Hippocampal formation (tissue), 2 donors: Measurements from ENCODE around the gene UBB.
A peak's percentile ranks its signal among the peaks of the same experiment; 100 is the strongest.
"Not testable (repeated sequence)": the region's sequence is repeated elsewhere in the genome, so short reads cannot be mapped to it uniquely, and the experiment has no call there.

Source experiments
- DNase-seq, 2 donors: peaks; one replicate each; lab custom pipeline; 2025; lab: John Stamatoyannopoulos, UW

UBB gene

DNA sequence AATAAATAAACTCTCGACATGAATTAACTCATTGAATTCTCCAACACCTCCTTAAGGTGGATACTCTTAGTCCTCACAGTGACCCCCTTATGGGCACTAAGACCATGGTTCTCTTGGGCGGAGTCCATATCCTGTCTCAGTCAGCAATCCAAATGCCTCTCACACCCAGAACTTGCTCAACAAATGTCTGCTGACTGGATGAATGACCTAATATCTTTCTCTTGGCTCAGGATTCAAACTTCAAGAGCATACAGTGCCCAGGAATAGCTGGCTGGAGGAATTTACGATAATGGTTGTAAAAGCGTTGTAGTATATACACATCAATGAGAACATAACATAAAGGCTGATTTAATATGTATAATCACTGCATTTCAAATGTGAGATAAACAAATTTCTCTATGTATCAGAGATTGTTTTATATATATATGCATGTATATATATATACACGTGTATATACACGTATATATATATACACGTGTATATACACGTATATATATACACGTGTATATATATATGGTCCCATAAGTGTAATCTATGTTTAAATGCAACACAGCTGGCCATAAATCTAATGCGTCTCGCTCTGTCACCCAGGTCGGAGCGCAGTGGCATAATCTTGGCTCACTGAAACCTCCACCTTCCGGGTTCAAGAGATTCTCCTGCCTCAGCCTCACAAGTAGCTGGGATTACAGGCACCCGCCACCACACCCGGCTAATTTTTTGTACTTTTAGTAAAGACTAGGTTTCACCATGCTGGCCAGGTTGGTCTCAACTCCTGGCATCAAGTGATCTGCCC lies 6.5 kb upstream of the UBB start:
- DNase-seq = no peak

DNA sequence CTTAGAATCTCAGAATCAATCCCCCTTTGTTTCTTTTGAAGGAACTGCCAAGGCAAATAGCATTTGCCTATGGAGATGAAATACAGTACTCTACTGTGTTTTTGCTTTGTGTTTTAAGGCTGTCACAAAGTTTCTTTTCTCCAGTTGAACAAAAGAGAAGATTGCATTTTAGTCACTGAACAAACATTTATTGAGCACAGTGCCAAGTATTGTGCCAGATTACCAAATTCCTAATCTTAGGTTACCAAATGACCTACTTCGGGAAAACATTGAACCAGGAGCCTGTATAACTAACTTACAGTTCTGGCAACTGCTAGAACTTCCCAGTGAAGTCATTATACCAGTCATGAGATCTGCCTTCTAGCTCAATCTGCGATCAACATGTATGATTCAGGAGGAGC lies 3.0 kb upstream of the UBB start:
- DNase-seq = peak in 1 of 2 donors; percentile 64

DNA sequence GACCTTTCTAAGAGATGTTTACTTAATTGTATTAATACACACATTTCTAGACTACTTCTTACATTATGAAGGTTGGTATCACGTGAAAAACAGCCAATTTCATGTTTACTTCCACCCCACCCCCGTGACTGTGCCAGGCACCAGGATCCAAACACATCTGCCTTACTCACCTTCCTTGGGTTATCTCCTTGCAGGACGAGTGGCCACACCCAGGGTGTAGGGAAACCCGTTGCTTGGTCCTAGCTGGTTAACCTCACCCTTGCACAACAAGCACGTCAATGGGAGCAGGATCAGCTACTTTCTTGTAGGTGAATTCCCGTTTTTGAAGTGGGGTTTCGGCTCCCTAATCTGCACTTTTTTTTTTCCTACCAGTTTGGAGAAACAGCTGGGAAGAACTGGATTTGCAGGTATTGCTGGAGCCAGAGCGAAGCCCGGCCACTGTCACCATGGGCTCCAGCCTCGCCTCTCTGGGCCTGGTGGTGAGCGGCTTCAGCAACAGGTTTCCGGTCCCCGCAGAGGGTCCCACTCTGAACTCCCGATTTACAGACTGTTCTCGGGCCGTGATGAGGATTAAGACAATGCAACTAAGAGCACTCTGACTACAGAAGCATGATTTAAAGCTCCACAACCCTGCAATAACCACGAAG lies 2.1 kb upstream of the UBB start:
- no peak for DNase-seq

DNA sequence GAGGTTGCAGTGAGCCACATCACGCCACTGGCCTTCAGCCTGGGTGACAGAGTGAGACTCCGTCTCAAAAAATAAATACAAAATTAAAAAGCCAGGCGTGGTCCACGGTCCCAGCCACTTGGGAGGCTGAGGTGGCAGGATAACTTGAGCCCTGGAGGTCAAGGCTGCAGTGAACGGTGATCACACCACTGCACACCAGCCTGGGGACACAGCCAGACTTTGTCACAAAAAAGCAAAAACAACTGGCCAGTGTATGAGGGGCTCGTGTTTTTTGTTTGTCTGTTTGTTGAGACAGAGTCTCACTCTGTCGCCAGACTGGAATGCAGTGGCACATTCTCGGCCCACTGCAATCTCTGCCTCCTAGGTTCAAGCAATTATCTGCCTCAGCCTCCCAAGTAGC lies 1.2 kb upstream of the UBB start:
- no peak for DNase-seq

DNA sequence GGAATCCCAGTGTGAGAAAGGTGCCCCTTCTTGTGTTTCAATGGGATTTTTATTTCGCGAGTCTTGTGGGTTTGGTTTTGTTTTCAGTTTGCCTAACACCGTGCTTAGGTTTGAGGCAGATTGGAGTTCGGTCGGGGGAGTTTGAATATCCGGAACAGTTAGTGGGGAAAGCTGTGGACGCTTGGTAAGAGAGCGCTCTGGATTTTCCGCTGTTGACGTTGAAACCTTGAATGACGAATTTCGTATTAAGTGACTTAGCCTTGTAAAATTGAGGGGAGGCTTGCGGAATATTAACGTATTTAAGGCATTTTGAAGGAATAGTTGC lies 567 bp downstream of the UBB start:
- DNase-seq = no peak

DNA sequence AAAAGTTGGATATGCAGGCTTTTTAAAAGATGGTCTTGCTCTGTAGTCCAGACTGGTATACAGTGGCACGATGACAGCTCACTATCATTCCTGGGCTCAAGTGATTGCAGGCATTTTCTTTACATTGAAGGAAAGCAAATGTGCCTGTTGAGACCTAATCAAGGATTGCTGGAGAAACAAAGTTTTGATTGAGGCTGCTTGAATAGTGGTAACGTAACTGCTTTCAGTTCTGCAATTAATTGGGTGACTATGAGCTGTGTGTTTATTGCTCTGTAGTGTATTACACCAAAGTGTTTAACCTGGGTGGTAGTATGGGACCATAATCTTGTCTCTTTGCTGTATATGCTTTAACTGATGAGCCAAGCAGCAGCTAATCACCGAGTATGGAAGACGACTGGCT lies 2.3 kb downstream of the UBB start:
- no peak for DNase-seq

DNA sequence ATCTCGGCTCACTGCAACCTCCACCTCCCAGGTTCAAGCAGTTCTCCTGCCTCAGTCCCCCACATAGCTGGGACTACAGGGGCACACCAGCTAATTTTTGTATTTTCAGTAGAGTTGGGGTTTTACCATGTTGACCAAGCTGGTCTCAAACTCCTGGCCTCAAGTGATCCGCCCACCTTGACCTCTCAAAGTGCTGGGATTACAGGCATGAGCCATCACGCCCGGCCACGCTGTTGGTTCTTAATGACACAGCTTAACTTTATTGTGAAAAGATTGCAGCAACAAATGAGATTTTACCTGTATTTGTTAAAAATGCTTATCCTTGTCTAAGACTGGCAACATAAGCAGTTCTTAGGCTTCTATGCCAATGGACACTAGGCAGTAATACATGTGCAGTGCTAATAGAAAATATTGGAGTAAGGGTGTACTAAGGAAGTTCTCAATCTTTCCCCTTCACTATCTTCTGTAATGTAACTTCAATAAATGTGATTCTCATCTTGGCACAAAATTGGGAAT lies 2.9 kb downstream of the UBB start:
- no peak for DNase-seq

DNA sequence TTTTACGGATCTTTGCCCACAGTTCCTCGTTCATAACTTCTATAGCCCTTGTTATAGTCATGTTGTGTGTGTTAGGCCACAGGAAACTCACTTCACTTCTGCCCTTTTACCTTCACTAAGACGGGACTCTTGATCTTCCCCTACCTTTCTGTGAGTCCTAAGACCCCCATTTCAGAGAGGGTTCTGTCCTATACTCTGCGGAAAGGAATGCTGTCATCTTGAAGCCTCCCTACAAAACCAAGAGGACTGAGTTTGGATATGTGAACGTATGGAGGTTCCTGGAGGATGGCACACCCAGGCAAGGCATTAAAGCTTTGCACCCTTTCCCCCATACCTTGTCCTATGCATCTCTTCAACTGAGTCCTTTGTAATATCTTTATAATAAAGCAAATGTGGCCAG lies 3.7 kb downstream of the UBB start:
- no peak for DNase-seq

DNA sequence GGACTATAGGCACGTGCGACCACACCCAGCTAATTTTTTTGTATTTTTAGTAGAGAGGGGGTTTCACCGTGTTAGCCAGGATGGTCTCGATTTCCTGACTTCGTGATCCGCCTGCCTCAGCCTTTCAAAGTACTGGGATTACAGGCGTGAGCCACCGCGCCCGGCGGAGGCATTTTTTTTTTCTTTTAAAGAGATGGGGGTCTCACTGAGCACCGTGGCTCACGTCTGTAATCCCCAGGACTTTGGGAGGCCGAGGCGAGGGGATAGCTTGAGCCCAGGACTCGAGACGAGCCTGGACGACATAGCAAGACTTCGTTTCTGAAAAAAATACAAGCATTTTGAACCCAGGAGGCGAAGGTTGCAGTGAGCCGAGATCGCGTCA lies 5.2 kb downstream of the UBB start:
- DNase-seq = not testable (repeated sequence)

DNA sequence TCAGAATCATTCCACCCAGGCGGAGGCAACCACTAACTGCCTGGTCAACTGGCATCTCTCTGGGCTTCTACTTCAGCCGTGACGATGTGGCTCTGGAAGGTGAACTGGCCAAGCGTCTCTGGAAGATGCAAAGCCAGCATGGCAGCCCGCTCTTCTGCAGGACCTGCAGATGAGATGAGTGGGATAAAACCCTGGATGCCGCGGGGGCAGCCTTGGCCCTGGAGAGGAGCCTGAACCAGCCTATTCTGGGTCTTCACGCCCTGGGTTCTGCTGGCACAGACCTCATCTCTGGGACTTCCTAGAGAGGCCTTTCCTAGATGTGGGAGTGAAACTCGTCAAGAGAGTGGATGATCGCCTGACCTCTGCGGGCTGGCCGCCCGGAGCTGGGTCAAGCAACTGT lies 10.6 kb downstream of the UBB start:
- no peak for DNase-seq

DNA sequence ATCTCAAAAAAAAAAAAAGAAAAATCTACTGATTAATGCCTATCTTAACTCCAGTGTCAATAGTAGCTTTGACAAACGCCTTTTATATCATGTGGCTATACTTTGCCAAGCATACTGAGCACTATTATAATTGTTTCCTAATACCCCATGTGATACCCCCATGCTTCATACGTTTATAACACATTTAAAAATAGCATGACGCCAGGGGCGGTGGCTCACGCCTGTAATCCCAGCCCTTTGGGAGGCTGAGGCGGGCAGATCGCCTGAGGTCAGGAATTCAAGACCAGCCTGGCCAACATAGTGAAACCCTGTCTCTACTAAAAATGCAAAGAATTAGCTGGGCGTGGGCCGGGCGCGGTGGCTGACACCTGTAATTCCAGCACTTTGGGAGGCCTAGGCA lies 11.6 kb downstream of the UBB start:
- DNase-seq = not testable (repeated sequence)

DNA sequence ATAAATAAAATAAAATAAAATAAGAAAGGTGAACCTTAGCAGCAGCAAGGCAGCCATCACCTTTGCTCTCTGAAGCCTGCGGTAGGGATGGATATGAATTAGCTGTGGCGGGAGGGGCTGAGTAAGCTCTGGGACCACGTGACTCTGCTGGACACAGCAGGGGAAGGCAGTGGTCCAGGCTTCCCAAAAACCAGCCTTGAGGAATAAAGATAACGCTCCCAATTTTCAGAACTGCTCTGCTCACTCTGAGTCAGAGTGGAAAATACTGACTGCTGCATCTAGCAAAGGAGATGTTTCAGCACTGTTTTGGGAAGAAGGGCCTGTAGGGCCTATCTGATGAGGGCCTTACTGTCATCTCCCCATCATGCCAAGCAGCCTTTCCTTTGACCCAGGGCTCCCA lies 15.0 kb downstream of the UBB start:
- DNase-seq = not testable (repeated sequence)

DNA sequence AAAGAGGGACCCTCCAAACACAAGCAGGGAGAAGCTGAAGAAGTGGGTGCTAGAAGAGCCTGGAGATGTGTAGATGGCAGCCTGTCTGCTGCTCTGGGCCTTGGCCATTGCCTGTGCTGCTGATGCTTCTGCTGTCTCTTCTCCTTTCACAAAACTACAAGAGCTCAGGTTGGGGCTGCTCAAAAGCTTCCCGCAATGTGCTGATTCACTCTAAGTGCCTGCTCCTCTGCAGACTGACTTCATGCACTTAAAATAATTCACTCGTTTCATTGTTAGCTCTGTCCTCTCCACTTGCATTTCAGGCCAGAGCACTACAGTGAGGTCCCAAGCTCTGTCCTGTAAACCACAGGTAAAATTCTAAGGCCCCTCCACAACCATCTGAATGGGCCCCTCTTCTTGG lies 15.8 kb downstream of the UBB start:
- DNase-seq = not testable (repeated sequence)

DNA sequence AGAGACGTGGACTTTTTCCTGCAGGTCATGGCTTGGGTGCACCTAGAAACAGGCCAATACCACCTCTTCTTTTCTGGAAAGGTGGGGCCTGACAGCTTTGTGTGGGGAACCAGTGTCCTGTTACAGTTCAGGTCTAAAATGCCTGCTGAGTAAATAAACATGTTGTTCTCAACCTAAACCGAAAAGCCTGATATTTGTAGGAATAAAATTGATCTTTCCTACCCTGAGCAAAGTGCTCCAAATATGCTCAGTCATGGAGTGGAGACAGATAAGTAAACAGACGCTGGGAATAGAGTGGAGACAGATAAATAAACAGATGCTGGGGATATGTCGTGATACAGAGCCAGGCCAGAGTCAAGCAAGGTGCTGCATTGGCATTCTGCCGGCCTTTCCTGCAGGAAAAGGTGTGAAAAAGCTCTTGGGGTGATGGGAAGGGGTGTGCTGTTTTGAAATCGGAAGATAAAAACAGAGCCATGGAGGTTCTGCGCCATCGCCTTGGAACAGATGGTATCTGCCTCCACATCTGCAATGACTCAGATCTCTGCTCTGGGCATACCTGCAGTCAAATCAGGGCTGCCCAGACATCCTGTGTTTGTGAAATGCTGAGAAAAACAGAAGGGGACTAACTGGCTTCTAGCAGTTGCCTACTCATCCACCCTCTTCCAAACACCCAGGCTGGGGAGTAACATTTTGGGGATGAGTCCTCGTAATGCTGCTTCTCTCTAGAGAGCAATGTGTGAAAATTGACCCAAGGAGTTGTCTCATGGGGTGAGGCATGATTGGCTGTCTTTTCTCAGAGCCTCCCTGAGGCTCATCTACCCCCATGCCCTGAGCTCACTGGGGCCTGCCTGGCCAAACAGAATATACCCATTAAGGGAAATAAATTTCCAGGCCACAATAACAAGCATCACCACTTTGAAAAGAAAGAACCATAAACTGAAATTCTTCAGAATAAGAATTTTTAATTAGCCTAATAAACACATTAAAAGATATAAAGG lies 17.7 kb downstream of the UBB start:
- DNase-seq = no peak

DNA sequence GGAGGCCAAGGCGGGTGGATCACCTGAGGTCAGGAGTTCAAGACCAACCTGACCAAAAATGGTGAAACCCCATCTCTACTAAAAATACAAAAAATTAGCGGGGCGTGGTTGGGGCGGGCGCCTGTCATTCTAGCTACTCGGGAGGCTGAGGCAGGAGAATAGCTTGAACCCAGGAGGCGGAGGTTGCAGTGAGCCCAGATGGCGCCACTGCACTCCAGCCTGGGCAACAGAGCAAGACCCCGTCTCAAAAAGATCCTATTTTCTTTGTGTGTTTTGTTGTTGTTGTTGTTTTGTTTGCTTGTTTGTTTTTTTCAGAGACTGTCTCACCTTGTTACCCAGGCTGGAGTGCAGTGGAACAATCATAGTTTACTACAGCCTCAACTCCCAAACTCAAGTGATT lies 23.0 kb downstream of the UBB start:
- DNase-seq = not testable (repeated sequence)

DNA sequence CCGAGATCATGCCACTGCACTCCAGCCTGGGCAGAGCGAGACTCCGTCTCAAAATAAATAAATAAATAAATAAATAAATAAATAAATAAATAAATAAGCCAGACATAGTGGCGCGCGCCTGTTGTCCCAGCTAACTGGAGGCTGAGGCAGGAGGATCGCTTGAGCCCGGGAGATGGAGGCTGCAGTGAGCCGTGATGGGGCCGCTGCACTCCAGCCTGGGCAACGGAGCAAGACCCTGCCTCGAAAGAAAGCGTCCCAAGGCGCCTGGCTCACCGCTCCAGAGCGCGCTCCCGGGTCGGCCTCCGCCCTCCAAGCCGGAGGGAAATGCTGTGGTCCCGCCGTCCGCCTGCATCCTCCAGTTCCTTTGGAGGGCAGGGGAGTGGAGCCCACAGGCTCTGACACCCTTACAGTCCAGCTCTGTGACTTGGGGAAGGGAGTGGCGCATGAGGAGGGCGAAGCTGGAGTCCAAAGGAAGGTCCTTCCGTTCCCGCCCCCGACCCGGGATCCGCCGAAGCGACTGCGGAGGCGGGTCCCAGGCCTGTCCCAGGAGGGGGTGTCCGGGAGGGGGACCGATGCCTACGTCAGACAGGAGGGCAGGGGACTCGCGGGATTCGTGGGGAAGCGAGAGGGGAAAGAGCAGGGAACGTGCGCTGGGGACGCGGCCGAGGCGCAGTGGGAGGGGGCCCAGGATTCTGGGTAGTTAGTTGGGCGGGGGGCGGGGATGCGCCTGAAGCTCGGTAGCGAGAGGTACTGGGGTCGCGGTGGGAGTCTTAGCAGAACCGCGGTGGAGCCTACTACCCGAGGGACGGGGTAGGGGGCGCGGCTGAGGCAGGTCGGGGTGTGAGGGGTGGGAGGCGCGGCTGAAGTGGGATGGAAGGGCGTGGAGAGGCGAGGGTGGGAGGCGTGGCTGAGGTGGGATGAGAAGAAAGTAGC lies 26.1 kb downstream of the UBB start:
- no peak for DNase-seq

DNA sequence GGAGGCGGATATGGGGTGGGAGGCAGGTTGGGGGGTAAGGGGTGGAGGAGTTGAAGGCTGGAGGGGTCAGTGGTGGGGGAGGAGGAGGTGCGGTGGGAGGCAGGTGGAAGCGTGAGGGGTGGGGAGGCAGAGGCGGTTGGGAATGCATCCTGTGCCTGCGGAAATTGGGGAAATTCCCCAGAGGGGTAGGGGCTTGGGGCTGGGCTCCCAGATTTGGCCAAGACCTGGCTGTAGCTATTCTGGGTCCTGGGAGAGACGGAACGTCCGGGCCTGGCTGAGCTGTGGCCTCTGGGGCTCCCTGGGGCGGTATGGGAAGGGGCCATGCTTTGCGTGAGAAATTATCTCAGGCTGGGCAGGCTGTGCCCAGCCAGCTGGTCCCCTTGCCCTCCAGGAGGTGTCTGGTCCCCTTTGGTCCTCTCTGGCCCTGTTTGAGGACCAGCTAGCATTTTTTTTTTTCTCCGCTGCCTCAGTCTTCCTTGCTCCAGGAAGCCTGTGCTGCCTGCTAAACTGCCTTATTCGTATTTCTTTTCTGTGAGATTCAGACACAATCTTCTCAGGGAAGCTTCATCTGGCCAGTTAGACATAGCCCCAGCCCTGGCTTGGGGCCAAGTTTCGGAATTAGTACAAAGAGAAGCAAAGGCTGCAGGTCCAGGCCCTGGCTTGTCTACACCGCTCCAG lies 27.2 kb downstream of the UBB start:
- DNase-seq = peak; percentile 30 to 49

DNA sequence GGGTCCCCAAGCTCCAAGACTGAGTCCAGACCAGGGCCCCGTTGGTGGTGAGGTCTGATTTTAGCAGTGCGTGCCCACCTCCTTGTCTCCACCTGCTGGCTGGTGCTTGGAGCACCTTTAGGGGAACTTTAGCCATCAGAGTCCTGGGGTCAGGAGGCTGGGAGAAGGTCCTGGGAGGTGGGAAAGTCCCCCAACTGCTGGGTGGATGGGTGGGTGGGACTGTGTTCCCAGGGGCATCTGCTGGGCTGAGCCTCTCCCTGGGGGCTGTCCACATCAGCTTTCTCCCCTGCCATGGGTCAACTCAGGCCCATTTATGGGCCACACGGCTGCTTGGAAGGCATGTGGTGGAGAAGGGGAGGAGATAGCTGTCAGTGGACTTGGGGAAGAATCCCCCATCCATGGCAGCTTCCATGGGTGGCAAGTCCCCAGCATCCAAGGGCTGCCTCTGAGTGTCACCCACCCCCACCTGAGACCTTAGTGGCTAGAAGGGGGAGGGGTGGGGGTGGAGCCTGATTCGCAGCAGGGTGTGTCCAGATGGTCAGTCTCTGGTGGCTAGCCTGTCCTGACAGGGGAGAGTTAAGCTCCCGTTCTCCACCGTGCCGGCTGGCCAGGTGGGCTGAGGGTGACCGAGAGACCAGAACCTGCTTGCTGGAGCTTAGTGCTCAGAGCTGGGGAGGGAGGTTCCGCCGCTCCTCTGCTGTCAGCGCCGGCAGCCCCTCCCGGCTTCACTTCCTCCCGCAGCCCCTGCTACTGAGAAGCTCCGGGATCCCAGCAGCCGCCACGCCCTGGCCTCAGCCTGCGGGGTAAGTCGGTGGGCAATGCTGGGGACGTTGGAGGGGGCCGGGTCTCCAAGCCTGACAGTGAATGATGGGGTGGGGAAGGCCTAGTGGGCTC lies 34.4 kb downstream of the UBB start, which contains the start of gene TRPV2:
Gene TRPV2, plus strand, starts transcription at position 541 of the 894 bp plus-strand sequence. CDS start 2,098 bp downstream, outside the sequence.
- no peak for DNase-seq

DNA sequence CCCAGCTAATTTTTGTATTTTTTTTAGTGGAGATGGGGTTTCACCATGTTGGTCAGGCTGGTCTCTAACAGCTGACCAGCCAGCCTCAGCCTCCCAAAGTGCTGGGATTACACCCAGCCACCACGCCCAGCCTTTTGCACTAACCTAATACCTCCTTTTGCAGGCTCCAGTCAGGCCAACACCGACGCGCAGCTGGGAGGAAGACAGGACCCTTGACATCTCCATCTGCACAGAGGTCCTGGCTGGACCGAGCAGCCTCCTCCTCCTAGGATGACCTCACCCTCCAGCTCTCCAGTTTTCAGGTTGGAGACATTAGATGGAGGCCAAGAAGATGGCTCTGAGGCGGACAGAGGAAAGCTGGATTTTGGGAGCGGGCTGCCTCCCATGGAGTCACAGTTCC lies 36.5 kb downstream of the UBB start:
- no peak for DNase-seq
